Stimulated activated CD8-positive, alpha-beta memory T cell treated with anti-CD3 and anti-CD28 coated beads, Interleukin-12 subunit alpha, Interleukin-12 subunit beta, amount 100 ng/mL, for 24 hours (primary cell): ENCODE results near the gene ACVR1B.
A peak's percentile ranks its signal among the peaks of the same experiment; 100 is the strongest.

Experiments used
- DNase-seq: peaks from one replicate; pipeline ENCODE4 v3.0.0-alpha.2; 2020; ENCODE audit errors: extremely low read depth

Gene ACVR1B

DNA sequence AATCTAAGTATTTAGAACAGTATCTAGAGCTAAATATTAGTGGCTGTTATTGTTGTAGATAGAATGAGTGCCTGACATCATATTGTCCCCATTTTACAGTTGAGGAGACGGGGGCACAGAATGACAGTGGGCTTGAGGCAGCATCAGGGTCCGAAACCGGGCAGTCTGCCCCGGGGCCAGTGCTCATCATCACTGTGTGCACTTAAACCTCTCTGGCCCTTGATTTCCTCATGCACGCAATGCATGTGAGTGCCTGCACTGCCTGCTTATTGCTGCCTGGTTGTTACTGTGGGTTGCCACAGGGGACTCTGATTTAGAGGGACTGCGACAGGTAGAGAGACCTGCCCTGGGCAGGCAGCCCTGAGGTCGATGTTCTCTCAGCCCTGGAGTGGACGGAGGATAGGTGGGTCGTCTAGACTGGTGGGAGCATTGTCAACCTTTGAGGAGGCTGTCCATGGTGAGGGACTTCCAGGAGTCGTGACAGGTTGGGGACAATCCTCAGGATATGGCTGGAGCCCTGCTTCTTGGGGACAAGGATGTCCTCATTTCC is 34.4 kb upstream of the ACVR1B start:
- DNase-seq, result no peak

DNA sequence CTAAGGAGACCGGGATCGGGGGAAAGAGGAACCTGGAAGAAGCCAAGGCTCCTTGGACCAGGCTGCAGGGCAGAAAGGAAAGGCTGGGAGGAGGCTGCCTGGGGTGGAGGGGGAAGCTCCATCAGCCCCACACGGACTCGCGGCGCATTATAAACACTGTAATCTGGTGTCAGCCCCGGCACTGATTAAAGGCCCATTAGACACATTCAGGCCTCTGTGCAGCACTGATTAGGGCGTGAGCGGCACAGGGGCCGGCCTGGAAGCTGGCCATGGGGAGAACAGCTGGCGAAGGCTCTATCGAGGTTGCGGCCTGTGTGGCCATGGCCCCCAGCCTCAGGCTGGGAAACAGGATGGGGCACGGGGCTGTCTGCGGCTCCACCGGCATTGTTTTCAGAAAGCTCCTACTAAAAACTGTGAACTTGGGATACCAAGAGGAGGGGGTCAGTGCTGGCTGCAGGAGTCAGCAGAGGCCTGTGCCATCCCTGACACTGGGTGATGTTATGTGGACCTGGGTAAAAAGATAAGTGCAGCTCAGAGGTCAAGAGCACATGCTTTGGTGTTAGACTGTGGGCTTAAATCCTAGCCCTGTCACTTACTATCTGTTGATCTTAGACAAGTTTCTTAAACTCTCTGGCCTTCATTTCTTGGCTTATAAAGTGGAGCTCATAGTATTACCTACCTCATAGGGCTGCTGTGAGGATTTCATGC is 33.6 kb upstream of the ACVR1B start:
- no peak for DNase-seq

- no peak for DNase-seq
These were observed 31.5 kb upstream of the ACVR1B start for GRCh38 chr12:51920046-51920445.

- no peak for DNase-seq
These were observed 30.3 kb upstream of the ACVR1B start for GRCh38 chr12:51921017-51921725.

GRCh38 chr12:51922146-51922545 is 29.4 kb upstream of the ACVR1B start:
- DNase-seq, result no peak

- DNase-seq, result no peak
These were observed 28.6 kb upstream of the ACVR1B start for GRCh38 chr12:51922762-51923505.

DNA sequence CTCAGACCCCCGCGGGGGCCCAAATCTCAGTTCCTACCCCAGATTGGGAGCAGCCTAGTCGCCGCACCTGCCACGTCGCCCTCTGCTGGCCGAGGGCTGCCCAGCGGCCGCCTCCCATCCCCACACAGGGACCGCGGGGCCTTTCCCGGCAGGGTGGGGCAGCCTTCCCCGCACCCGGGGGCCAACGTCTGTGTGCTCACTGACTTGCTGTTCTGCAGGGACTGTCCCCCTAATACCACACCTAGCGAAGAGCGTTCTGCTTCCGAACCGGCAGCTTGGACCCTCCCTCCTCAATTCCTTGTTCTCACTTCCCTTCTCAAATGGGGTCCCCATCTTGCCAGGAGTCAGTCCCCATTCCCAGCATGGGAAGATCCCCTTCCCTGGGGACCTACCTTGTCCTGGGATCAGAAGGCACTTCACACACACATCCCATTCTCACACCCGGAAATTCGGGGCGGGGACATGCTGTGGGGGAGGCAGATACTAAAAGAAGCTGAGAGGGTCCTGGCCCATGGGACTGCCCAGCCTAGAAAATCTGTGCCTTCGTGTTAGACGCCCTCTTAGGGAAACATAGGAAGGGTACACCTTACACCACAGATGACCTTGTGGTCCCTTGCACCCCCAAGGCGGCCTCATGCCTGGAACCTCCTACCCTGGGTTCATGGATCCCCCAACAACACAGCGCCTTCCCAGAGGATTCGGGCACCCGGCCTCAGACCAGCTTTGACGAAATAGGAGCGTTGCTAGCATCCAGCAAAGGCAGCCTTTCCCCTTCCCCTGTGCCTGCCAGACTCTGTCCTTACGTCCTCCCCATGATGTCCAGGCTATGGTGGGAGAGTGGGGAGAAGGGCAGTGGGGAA is 27.8 kb upstream of the ACVR1B start:
- peak; percentile 22 for DNase-seq

GRCh38 chr12:51924551-51925319 is 26.8 kb upstream of the ACVR1B start:
- DNase-seq, result no peak

- DNase-seq, result no peak
These were observed 26.0 kb upstream of the ACVR1B start for GRCh38 chr12:51925346-51926063.

GRCh38 chr12:51926064-51926632 is 25.4 kb upstream of the ACVR1B start:
- DNase-seq, result no peak

DNA sequence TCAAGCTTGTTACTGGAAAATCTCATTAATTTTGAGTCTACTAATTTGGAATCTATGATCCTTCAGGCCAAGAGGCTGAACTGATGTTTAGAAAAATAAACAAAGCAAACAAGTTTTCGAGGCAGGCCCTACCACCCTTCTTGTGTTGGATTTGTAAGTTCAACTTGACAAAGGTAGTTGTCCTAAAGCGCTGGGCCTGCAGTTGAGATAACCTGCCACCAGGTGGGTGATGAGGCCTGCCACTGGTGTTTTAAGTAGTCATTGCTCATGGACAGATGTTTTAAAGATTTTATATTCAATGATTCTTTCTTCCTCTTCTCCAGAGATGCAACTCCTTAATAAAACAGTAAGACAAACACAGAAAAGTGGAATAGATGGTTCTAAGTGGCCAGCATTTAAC is 24.8 kb upstream of the ACVR1B start:
- DNase-seq, result no peak

- DNase-seq, result no peak
These were observed 19.1 kb upstream of the ACVR1B start for GRCh38 chr12:51932218-51933076.

GRCh38 chr12:51934080-51934479 is 17.4 kb upstream of the ACVR1B start:
- no peak for DNase-seq

- no peak for DNase-seq
These were observed 13.6 kb upstream of the ACVR1B start for GRCh38 chr12:51937926-51938325.

- no peak for DNase-seq
These were observed 12.8 kb upstream of the ACVR1B start for GRCh38 chr12:51938726-51939125.

DNA sequence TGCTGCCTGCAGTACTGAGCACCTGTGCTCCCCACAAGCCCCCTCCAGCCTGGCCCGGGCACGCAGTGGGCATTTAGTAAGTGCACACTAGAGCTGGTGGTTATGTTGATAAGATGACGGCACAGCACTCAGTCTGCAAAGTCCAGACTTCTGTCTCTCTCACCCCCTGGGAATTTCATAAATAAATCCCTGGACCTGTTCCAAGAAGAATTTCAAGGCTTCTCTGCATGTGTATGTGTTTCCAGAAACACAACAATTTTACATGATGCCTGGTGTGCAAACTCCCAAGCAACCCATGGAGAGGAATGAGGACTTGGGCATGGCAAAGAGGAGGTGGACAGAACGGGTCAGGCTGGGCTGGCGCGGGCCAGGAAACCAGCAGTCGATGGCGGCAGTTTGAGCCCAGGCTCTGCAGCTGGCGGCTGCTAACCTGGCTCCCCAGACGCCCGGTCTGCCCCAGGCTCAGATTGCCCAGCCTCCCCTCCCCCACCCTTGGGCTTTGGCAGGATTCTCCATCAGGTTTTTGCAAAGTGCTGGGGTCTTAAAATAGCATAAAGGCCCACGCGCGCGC is 10.4 kb upstream of the ACVR1B start:
- no peak for DNase-seq

- DNase-seq, result no peak
These were observed 9.9 kb upstream of the ACVR1B start for GRCh38 chr12:51941604-51942003.

DNA sequence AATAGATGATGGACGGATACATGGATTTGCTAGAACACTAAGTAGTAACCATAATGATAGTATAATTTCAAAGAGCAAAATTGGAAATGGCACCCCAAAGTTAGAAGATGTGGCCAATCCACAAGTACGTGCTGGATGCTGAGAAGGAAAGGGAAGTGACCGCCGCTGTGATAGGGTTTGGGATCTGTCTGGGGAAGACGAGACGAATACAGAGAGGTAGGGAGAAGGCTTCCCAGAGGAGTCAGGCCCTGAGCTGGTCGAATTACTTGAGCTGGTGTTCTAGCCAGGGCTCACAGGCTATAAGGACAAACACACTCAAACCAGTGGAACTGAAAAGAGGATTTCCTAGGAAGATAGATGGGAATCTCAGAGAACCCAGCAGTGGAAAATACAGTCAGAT is 9.4 kb upstream of the ACVR1B start:
- no peak for DNase-seq
